COR-L47 (cell line): ENCODE data around the gene LAMB3.

ENCODE experiments used
- DNase-seq: peaks from one replicate; lab custom pipeline; 2025; lab: John Stamatoyannopoulos, UW

The LAMB3 gene

GRCh38 chr1:209633335-209633997 lies 18.8 kb downstream of the LAMB3 start:
- DNase-seq, result no peak

- peak; percentile 80 for DNase-seq
These were observed 21.6 kb downstream of the LAMB3 start for GRCh38 chr1:209630383-209631225.

- no peak for DNase-seq
These were observed 22.4 kb downstream of the LAMB3 start for GRCh38 chr1:209629621-209630382.

- no peak for DNase-seq
These were observed 23.5 kb downstream of the LAMB3 start for GRCh38 chr1:209628618-209629299.

GRCh38 chr1:209627732-209628196 lies 24.5 kb downstream of the LAMB3 start:
- DNase-seq, result peak; percentile 69

GRCh38 chr1:209627027-209627731 lies 25.0 kb downstream of the LAMB3 start:
- no peak for DNase-seq

- DNase-seq, result no peak
These were observed 25.7 kb downstream of the LAMB3 start for GRCh38 chr1:209626346-209627026.

- no peak for DNase-seq
These were observed 26.4 kb downstream of the LAMB3 start for GRCh38 chr1:209625791-209626285.

- DNase-seq, result no peak
These were observed 27.4 kb downstream of the LAMB3 start for GRCh38 chr1:209624558-209625549.

GRCh38 chr1:209622841-209623829 lies 29.1 kb downstream of the LAMB3 start:
- DNase-seq, result no peak

- DNase-seq, result no peak
These were observed 30.2 kb downstream of the LAMB3 start for GRCh38 chr1:209621741-209622655.

- peak; percentile 35 for DNase-seq
These were observed 30.9 kb downstream of the LAMB3 start for GRCh38 chr1:209621286-209621685.

GRCh38 chr1:209620487-209620884 lies 31.7 kb downstream of the LAMB3 start:
- DNase-seq, result no peak

GRCh38 chr1:209619696-209620486 lies 32.3 kb downstream of the LAMB3 start:
- DNase-seq, result no peak

- peak; percentile 69 for DNase-seq
These were observed 33.3 kb downstream of the LAMB3 start for GRCh38 chr1:209618756-209619420.

GRCh38 chr1:209618291-209618690 lies 33.9 kb downstream of the LAMB3 start:
- DNase-seq, result no peak
